Uterus (tissue), 2 donors: ENCODE measurements around the gene ZNF576.

Experiments used
- CTCF ChIP-seq, 4 experiments: fragments of 200-600 bp in 2 of 4; fragments of 450-650 bp in 2 of 4; sonication (generic) in 2 of 4; IDR thresholded peaks; one replicate each; pipeline ENCODE4 v1.5.1; 2016 to 2019; ENCODE audit warnings: antibody characterized with exemption in 4 of 4, mild to moderate bottlenecking in 2 of 4, moderate library complexity in 1 of 4
- POLR2A ChIP-seq, 2 donors: fragments of 450-650 bp; IDR thresholded peaks; one replicate each; pipeline ENCODE4 v1.6.1; 2016; ENCODE audit warnings: antibody characterized with exemption in 2 of 2, mild to moderate bottlenecking in 1 of 2, moderate library complexity in 1 of 2

GRCh38 chr19:43631491-43631890 lies 35.1 kb downstream of the ZNF576 start:
- no peak for TF ChIP-seq CTCF (IDR thresholded peaks at IDR 0.05)
- no peak for TF ChIP-seq POLR2A (IDR thresholded peaks at IDR 0.05)
